Keratinocyte (primary cell): Measurements from ENCODE around the gene RENBP.

Experiments used
- EZH2 ChIP-seq: IDR thresholded peaks from one replicate; pipeline ENCODE4 v1.6.1; 2012; ENCODE audit warnings: inconsistent platforms, mild to moderate bottlenecking, low read length, moderate library complexity
- TF ChIP-seq, protein P1 (sequence below), 3 experiments: IDR thresholded peaks in 1 of 3; conservative IDR thresholded peaks in 1 of 3; optimal IDR thresholded peaks in 1 of 3; 2 replicates in 2 of 3; 3 replicates in 1 of 3; pipeline versions ENCODE3 to v1.5.1; 2011; ENCODE audit warnings: low read length in 3 of 3, mild to moderate bottlenecking in 3 of 3, moderate library complexity in 2 of 3, control low read depth in 1 of 3, inconsistent platforms in 1 of 3; ENCODE audit not compliant: insufficient read depth in 2 of 3; ENCODE audit errors: extremely low read depth in 1 of 3

DNA sequence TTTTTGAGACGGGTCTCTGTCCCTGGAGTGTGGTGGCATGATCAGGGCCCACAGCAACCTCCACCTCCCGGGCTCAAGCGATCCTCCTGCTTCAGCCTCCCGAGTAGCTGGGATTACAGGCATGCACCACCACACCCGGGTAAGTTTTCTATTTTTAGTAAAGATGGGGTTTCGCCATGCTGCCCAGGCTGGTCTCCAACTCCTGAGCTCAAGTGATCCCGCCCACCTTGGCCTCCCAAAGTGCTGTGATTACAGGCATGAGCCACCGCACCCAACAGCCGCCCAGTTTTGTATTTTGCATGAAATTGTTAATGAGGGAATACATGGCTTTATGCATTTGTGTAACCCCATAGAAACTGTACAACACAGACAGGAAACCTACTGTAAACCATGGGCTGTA is 15.6 kb downstream of the RENBP start:
- TF ChIP-seq EZH2: no peak
- TF ChIP-seq, protein P1, sequence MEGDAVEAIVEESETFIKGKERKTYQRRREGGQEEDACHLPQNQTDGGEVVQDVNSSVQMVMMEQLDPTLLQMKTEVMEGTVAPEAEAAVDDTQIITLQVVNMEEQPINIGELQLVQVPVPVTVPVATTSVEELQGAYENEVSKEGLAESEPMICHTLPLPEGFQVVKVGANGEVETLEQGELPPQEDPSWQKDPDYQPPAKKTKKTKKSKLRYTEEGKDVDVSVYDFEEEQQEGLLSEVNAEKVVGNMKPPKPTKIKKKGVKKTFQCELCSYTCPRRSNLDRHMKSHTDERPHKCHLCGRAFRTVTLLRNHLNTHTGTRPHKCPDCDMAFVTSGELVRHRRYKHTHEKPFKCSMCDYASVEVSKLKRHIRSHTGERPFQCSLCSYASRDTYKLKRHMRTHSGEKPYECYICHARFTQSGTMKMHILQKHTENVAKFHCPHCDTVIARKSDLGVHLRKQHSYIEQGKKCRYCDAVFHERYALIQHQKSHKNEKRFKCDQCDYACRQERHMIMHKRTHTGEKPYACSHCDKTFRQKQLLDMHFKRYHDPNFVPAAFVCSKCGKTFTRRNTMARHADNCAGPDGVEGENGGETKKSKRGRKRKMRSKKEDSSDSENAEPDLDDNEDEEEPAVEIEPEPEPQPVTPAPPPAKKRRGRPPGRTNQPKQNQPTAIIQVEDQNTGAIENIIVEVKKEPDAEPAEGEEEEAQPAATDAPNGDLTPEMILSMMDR (optimal IDR thresholded peaks at IDR 0.05 in 1 of 3, IDR thresholded peaks at IDR 0.05 in 1 of 3, conservative IDR thresholded peaks at IDR 0.05 in 1 of 3; ENCODE audit: extremely low read depth in 1 of 3, insufficient read depth in 2 of 3, low read length in 3 of 3): no peak
